NCI-H2171 treated with DMSO at 0.1 percent for 48 hours (cell line): Measurements from ENCODE around the gene DDX10.

Experiments used
- DNase-seq: peaks from one replicate; lab custom pipeline; 2025; lab: John Stamatoyannopoulos, UW

DDX10 gene

DNA sequence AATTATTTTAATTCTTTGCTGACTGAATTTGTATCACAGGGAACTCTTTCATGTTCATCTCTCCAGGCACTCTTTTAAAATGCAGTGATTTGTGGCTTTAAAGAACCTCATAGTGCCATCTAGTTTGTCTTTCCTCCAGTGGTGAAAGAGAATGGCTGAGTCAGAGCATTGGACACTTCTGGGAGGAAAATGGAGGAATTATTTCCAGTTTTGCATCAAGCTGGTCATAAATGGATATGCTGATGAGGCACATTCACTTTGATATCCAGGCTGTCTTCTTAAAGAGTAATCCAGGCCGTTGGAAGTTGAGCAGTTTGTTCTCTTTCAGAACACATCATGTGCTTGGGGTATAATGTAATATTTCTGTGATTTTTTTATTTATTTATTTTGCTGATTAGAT is 273.7 kb downstream of the DDX10 start:
- no peak for DNase-seq

DNA sequence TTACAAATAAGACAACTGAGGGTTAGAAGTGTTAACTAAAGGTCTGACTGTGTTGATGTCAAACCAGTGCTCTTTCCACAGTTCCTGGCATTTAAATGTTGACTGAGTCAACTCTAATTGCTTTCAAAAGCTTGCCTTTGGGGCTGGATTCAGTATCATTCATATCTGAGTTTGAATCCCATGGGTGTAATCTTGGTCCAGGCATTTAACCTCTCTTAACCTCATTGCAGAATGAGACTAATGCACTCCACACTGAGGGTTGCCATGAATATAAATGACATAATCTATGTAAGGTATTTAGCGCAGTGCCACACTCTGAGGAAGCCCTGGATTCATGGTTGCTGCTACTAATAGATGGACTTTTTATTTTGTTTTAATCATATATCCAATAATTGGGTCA is 274.3 kb downstream of the DDX10 start:
- DNase-seq = no peak

DNA sequence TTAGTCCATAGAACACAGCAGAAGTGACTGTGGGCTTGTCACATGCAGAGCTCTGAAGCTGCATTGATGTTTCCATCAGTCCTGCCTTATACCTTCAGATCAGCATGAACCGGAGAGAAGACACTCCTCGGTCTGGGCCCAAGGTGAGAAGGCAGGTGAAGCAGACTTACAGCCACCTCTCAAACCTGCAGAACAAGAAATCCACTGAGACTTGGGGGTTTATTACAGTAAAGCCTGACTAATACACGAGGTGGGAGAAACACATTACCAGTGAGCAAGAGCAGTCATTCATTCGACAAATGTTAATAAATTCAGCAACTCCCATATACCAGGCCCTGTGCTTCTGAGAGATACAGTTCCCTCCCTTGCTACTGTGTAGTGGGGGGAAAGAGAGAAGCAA is 279.0 kb downstream of the DDX10 start:
- DNase-seq = no peak

DNA sequence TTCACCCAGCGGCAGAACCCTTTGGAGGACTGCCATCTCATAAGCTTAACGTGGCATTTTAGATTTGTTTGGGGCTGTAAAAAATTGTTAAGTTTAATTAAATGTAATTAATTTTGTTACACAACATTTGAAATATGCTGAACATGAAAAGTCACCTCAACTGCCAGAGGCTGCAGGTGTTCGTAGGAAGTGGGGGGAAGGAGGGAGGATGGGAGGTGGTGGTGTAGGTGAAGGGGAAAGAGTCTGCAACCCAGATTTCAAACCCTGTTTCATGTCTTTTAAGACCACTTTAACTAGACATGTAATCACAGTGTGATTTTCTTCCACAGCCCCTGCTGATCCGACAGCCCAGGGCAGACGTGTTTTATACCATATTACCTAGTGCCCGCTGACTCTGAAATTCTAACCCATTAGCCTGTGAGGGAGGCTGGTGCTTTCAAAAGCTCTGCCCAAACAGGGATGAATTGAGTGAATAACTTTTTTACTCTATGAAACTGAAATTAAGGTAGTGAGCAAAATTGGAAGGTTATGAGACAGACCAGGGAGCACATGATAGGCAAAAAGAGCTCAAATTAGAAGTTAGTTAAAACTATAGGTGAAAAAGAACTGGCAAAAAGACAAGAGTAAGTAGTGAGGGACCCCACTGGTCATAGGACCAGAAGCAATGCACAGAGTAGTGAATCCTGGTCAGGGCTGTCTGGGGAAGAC is 279.8 kb downstream of the DDX10 start:
- DNase-seq = peak; percentile 14

DNA sequence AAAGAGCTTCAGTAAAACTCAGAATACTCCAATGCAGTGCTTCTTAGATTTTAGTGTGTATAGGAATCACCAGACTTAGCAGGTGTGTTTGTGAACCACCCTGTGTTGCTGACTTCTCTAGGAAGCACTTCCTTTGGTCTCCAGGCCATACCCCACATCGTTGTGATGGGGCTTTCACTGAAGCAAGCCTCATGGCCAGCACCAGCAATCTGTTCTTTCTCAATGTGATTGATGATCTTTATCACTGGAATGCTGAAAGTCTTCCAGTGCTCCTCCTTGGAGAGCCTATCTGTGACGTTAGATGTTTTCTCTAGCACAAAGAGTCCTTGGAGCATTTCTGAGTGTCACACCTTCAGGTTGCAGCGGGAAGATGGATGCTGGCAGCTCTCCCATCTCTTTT is 280.5 kb downstream of the DDX10 start:
- DNase-seq = no peak

DNA sequence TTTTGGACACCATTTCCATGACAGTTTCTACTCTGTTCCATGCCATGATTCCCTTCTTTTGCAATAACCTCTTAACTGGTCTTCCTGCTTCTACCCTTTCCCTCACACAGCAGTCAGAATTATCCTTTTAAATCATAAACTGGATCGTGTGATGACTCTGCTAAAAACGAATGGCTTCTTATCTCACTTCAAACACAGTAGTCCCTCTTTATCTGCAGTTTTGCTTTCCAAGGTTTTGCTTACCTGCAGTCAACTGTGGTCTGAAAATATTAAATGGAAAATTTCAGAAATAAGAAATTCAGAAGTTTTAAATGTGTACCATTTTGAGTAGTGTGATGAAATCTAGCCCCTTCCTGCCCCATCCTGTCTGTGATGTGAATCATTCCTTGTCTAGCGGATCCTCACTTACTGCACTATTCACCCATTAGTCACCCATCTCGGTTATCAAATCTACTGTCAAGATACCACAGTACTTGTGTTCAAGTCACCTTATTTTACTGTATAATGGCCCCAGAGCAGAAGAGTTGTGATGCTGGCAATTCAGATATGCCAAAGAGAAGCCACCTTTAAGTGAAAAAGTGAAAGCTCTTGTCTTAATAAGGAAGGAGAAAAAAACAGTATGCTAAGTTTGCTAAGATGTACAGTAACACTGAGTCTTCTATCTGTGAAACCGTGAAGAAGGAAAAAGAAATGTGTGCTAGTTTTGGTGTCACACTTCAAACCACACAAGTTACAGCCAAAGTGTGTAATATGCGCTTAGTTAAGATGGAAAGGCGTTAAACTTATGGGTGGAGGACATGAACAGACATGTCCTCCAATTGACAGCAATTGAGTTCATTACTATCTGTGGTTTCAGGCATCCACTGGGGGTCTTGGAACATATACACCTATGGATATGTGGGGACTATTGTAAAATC is 283.0 kb downstream of the DDX10 start:
- no peak for DNase-seq

DNA sequence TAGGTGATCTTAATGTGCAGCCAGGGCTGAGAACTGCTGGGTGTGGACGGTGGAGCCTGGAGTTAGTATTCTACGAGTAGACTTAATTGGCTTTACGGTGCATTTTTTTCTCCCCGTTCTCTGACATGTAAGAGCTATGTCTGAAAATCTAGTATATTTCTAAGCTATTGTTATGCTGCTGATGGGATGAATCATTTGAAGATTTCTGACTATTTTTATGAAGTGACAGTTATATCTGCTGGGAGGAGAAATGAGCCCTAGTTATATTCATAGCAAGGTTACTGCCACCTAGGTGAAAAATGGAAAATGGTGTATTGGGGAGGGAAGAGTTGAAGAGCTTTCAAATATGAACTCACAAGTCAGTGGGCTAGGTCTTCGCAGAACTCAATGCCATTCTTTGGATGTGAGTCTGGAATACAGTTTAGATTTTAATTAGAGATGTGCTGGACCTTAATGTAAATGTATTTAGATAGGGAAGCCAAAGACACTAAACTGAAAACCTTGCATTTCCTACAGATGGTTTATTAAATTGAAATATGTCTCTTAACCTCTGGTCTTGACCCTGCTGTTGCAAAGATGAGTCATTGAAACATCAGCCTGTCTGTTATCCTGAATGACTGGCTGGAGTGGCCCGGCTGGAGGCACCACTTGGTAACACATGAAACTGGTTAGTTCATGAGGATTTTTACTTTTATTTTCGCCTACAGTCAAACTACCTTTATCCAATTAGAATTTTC is 293.7 kb downstream of the DDX10 start:
- no peak for DNase-seq

DNA sequence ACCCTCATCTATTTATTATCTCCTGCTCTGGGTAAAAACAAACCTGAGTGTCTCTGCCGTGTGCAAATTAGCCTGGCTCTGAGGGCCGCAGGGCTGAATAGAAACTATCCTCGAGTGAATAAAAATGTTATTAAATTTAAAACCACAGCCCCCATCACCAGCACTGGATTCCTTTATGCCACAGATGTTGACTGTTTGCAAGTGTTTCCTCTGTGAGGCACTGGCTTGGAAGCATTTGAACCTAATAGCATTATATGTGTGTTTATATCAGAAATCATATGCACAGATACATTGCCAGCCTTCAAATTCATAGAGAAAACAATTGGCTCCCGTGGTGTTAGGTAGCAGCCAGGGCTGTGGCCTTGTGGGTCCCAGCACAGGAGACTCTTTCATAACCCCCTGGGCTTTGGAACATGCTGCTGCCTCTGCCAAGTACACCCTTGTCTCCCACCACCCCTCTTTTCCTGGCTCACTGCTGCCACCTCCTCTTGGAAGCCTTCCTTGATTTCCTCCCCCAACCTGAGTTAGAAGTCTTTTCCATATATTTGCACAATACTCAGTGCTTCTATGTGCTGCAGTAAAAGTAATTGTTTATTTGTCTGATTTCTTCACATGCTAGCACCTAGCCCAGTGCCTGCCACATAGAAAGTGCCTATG is 294.4 kb downstream of the DDX10 start:
- no peak for DNase-seq

DNA sequence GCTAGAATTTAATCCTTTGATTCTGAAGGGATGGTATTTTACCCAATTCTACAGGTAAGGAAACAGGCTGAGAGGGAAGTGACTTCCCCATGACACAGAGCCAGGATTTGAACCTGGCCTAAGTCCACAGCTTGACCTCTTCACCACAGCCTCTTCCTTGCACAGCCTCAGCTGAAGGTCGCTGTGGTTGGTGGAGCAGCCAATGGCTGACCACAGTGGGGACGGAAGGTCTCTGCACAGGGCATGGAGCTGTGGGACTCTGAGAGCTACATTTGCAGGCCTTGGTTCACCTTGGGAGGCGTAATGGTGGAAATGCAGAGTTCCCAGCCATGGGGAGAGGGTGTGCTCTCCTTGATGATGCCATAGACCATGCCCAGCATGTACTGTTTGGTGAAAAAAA is 295.0 kb downstream of the DDX10 start:
- DNase-seq = no peak

DNA sequence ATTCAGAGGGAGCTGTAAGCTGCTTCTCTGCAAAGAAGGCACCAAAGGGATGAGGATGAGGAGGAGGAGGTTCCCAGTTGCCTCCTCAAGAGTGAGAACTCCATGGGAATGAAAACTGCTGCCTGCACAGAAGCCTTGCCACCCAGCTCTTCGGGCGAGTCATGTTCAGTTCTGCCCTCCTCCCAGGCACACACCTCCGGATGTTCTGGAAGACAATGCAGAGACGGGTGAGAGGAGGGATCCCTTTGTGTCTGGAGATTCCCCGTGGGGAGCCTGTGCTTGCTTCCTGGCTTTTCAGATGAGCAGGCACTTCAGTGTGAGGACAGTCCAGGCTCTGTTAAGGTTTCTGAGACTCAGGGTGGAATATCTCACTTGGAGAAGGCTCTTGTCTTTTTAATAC is 295.6 kb downstream of the DDX10 start:
- no peak for DNase-seq

DNA sequence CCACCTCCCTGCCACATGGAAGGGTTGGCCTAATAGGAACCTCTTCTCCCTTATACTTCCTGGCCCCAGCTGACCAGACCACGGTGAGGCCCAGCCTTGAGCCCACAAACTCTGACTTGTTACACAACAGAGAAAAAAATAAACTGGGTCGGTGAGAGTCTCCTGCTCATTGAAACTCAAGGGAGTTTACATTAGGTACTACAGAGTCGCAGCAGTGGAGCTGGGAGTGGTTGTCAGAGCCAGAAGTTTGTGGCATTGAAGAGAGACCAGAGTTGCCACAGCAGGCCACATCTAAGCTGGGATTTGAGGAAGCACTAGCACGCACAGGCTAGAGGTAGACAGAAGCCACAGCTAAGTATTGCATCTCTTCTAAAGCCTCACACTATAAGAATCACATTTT is 296.2 kb downstream of the DDX10 start:
- DNase-seq = no peak

DNA sequence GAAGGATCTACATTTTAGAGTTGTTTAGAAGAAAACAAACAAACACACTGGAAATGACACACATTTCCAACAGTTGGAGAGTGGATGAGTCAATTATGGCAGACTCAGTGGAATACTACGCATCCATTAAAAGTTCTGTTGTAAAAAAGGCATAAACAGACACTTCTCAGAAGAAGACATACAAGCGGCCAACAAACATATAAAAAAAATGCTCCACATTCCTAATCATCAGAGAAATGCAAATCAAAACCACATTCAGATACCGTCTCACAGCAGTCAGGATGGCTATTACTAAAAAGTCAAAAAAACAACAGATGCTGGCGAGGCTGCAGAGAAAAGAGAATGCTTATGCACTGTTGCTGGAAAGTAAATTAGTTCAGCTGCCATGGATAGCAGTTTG is 298.2 kb downstream of the DDX10 start:
- no peak for DNase-seq

DNA sequence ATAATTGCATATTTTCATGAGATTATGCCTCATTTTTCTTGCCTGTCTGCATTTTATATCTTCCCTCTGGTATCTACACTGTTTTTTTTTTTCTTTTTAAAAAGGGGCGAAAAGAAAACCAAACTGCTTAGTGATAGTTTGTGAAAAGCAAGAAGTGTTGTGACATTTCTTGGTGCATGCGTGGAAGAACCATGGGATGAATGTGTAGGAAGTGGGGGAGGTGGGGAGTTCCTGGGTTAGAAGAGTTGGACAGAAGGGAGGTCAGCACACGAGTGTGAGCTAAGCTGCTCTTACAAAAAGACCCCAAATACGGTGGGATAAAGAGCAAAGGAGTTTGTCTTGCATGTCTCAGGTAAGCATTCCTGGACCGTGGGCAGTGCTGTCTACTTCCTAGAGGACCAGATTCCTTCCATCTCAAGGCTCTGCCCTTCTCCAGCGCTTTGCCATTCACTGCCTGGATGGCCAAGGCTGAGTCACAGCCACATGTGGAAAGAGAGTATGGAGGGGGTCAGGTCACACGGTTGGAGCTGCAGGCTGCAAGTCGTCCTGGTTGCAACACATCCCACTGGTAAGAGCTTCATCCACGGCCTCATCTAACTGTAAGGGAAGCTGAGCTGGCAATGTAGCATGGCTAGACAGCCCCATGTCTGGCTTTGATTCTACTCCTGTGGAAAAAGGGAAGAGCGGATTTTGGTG is 300.6 kb downstream of the DDX10 start:
- DNase-seq = no peak

DNA sequence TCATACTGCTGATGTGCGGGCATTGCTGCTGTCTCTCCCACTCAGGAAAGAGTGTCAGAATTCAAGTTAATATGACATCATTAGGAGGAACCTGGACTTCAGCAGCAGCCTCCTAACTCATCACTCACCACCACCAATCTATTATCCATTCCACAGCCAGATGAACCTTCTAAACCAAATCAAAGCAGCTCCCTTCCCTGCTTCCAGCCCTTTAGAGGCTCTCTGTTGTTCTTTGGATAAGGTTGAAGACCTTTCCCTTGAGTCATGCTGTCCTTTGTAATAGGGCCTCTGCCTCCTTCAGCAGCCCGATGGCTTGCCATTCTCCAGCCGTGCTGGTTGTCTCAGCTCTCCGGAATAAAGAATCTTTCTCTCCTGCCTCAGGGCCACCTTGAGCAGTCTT is 301.3 kb downstream of the DDX10 start:
- DNase-seq = no peak

DNA sequence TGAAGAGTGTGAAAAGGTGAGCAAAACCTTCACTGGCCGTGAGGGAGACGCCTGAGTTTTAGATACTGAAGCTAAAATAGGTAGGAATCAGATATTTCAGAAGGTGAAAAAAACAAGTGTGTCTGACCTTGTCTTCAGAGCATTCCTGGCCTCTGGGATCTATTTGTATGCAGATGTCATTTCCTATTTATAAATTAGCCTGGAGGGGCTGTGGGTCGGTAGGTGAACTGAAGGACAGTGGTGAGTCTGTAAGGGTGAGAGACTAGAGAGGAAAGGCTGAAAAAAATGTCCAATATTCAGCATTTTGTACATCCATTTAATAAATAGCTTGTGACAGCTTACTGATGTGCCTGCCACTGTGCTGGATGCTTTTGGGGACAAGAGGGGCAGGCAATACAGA is 302.1 kb downstream of the DDX10 start:
- no peak for DNase-seq

DNA sequence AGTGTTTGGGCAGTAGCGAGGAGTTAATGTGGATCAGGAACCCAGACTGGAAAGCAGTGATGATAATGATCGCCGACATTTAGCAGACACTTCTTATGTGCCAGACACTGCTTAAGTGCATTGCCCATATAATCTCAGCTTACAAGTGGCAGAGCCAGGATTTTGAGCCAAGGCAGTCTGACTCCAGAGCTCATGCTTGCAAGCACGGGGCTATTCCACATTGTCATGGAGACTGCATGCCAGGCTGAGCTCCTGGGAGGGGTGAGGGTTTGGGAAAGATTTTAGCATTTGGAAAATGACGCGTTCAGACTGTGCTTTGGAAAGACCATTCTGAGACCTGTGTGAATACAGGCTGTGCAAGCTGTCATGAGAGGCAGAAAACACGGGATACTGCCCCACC is 302.7 kb downstream of the DDX10 start:
- no peak for DNase-seq

DNA sequence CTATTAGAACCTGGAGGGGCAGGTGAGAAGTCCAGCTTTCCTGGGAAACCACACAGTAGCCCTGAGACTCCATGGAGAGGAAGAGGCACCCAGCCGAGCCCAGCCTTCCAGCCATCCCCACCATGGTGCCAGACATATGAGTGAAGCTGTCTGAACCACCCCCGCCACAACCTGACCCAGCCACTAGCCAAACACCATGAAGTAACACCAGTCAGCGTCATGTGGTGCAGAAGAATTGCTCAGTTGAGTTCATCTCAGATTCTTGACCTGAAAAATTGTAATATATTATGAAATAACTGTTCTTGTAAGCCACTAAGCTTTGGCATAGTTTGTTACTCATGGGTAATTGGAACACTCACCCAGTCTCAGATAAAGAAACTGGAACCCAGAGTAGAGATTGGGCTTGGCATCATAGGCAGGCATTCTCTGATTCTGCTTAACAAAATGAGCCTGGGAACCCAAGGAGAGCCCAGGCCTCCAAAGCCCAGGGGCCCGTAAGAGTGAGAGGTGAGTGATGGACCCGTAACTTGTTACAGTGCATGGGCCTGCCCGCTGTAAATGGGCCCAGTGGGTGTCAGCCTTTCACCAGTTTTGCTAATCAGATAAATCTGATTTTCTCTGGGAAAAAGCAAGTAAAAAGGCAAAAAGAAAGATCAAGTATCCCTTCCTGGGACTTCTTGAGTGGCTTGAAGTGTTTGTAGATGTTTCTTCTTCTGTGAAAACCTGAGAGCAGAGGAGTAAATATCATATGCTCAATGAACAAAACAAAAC is 305.5 kb downstream of the DDX10 start:
- no peak for DNase-seq

DNA sequence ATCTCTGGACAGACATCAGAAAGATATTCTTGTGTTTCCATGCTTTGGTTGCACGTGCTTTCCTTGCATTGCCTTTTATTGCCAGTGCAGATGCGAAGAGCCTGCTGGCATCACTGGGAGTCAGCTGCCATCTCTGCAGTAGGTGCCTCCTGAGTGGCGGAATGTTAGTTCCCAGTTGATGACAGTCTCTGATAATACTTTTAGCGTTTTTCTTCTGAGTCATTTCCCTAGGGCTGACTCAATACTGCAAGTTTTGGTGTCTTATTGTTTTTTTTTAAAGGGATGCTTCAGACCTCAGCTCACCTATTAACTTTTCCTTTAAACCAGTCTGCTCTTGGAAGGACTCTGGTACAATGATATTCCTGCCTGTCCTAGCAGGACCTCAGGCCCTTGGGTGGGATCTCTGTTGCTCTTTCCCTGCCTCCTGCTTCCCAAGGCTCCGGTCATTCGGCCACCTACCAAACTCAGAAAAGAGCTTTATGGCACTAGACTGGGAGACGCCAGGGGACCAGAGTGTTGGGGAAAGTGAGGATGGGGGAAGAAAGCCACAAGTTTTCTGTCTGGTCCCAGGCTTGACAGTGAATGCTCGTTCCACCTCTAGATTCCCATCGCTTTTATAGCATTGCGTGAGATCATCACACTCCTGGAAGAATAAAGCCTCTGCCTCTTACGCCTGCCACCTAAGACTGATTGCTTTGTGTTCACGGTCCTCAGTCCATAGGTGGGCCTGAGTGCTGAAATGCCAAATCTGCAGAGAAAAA is 308.7 kb downstream of the DDX10 start:
- no peak for DNase-seq

DNA sequence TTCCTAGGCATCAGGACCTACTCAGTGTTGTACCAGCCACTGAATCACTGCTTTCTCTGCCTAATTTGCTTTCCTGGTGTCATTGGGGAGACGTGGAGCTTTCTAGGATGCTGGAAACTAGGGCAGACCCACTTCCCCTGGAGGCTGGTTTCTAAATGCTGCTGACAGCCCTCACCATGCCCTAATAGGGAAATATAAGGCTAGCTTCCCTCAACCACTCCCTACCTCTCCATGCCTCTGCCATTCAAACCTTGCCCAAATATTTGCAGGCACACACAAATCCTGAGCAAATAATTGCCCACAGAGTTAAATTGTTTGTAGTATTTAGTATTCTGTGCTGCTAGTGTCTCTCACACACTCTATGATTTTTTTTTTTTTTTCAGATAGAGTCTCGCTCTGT is 310.2 kb downstream of the DDX10 start:
- DNase-seq = no peak

DNA sequence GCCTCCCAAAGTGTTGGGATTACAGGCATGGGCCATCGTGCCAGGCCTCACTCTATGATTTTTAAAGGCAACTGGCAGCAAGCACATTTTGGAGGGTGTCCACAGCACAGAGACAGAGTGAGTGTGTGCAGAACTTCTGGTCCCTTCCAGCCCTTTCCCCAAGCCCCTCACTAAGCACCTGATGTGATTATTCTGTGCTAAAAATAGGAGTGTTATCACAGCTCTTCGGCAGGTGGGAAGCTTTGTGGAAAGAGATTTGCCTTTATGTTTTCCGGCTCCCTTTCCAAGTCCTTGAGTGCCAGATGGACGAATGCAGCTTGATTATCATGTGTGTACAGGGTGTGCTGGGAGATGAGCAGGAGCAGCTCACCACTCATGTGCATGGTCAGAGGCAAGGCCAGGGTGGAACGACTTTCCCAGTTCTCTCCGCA is 310.8 kb downstream of the DDX10 start:
- DNase-seq = peak; percentile 85
